HG03095 (cell line): ENCODE data around the gene YPEL1.
"Not testable (repeated sequence)": the region's sequence is repeated elsewhere in the genome, so short reads cannot be mapped to it uniquely, and the experiment has no call there.

Experiments
- ATAC-seq: cut with Tn5 transposase; IDR thresholded peaks from one replicate; pipeline ENCODE4 v1.9.1; 2021; ENCODE audit warnings: moderate library complexity; ENCODE audit not compliant: unreplicated experiment

The YPEL1 gene

GRCh38 chr22:21724496-21724895, 11.1 kb downstream of the YPEL1 start:
- not testable (repeated sequence) for ATAC-seq

- not testable (repeated sequence) for ATAC-seq
Measured at GRCh38 chr22:21721195-21721852, 14.3 kb downstream of the YPEL1 start.

- ATAC-seq, result not testable (repeated sequence)
Measured at GRCh38 chr22:21720191-21720859, 15.3 kb downstream of the YPEL1 start.

- ATAC-seq, result no peak
Measured at GRCh38 chr22:21719024-21719423, 16.6 kb downstream of the YPEL1 start.

- ATAC-seq, result no peak
Measured at GRCh38 chr22:21718499-21718898, 17.1 kb downstream of the YPEL1 start.

GRCh38 chr22:21716395-21717122, 19.0 kb downstream of the YPEL1 start:
- ATAC-seq, result not testable (repeated sequence)

- ATAC-seq, result no peak
Measured at GRCh38 chr22:21714786-21715185, 20.8 kb downstream of the YPEL1 start.

GRCh38 chr22:21714059-21714770, 21.4 kb downstream of the YPEL1 start:
- no peak for ATAC-seq

GRCh38 chr22:21713428-21714058, 22.1 kb downstream of the YPEL1 start:
- no peak for ATAC-seq

- ATAC-seq, result no peak
Measured at GRCh38 chr22:21712751-21713427, 22.7 kb downstream of the YPEL1 start.

GRCh38 chr22:21711851-21712250, 23.7 kb downstream of the YPEL1 start:
- no peak for ATAC-seq

- ATAC-seq, result no peak
Measured at GRCh38 chr22:21710156-21710555, 25.4 kb downstream of the YPEL1 start.

- no peak for ATAC-seq
Measured at GRCh38 chr22:21709688-21710087, 25.9 kb downstream of the YPEL1 start.

- ATAC-seq, result no peak
Measured at GRCh38 chr22:21708960-21709359, 26.6 kb downstream of the YPEL1 start.

GRCh38 chr22:21707677-21708076, 27.9 kb downstream of the YPEL1 start:
- no peak for ATAC-seq

- no peak for ATAC-seq
Measured at GRCh38 chr22:21703684-21704316, 31.8 kb downstream of the YPEL1 start.

- no peak for ATAC-seq
Measured at GRCh38 chr22:21702700-21703683, 32.6 kb downstream of the YPEL1 start.

GRCh38 chr22:21702094-21702493, 33.5 kb downstream of the YPEL1 start:
- no peak for ATAC-seq
